SK-N-MC (cell line): ENCODE data around the gene PARP4.

Source experiments
- EZH2 ChIP-seq: fragments of 200-600 bp; sonication (generic); IDR thresholded peaks from one replicate; pipeline ENCODE4 v1.6.1; 2017; ENCODE audit warnings: antibody characterized with exemption
- FOXP2 ChIP-seq: optimal IDR thresholded peaks from 2 replicates; pipeline ENCODE3; 2011; ENCODE audit warnings: mild to moderate bottlenecking, moderate library complexity; ENCODE audit not compliant: insufficient read depth; ENCODE audit errors: extremely low read length, control extremely low read depth
- POLR2AphosphoS5 ChIP-seq: IDR thresholded peaks from 2 replicates; pipeline ENCODE4 v1.6.1; 2012; ENCODE audit warnings: mild to moderate bottlenecking, low read depth, low read length, borderline replicate concordance

DNA sequence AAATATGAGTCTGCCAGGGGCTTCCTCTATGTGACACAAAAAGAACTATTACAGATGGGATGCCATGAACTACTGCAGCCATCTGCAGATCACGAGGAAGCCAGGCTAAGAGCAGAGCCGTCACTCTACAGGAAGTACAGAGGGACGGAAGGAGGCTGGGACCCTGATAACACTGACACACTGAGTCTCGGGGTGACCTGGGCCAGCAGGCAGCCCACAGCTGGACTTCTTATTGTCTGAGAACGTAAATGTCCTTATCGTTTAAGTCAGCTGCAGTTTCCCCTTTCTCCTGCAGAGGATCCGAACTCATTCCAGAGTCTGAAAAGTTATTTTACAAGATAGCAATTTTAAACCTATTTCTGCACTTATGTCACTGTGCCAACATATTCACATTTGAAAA lies 20.7 kb downstream of the PARP4 start:
- TF ChIP-seq EZH2 (no peak), POLR2AphosphoS5 (no peak), FOXP2 (no peak)
